ENCODE results near the gene CATSPERD. TPM values are rescaled to one million over a fixed set of nuclear protein-coding genes. Genes with fewer than 3 reads are reported as not detected.
A peak's percentile ranks its signal among the peaks of the same experiment; 100 is the strongest.

Gene CATSPERD
- total RNA-seq, 3 donors from 2014 or later, result not detected

- ATAC-seq, result no peak
- H3K9me3 ChIP-seq, result no peaks in the 10 kb centered on the region
- peaks cover 13% of the 10 kb centered on the region for H3K4me1 ChIP-seq (ENCODE audit: low read depth)
- intact Hi-C loops (cut with DNase I, micrococcal nuclease), result no loop called here
- peak in 1 of 3 donors; percentile 42 for DNase-seq
- TF ChIP-seq, protein P1, sequence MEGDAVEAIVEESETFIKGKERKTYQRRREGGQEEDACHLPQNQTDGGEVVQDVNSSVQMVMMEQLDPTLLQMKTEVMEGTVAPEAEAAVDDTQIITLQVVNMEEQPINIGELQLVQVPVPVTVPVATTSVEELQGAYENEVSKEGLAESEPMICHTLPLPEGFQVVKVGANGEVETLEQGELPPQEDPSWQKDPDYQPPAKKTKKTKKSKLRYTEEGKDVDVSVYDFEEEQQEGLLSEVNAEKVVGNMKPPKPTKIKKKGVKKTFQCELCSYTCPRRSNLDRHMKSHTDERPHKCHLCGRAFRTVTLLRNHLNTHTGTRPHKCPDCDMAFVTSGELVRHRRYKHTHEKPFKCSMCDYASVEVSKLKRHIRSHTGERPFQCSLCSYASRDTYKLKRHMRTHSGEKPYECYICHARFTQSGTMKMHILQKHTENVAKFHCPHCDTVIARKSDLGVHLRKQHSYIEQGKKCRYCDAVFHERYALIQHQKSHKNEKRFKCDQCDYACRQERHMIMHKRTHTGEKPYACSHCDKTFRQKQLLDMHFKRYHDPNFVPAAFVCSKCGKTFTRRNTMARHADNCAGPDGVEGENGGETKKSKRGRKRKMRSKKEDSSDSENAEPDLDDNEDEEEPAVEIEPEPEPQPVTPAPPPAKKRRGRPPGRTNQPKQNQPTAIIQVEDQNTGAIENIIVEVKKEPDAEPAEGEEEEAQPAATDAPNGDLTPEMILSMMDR (IDR thresholded peaks at IDR 0.05), result no peak
- H3K4me3 ChIP-seq, result no peak overlapping the region
- no peaks in the 10 kb centered on the region for H3K36me3 ChIP-seq (ENCODE audit: low read depth)
These were observed 44.2 kb upstream of the CATSPERD start for GRCh38 chr19:5676105-5676771.

DNA sequence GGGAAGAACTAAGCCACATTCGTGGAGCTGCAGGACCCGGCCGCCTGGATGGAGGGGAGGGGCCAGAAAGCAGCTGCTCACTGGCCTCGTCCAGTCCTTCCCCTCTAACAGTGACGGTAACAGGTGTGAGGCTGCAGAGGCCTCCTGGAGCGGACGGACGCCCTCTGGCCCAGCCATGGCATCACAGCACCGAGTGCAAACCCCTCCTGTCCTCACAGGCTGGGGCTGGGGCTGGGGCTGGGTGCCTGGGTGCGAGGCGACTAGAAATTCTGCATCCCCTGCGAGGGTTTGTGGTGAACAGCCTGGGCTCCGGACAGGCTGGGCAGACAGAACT, 43.7 kb upstream of the CATSPERD start:
- H3K36me3 ChIP-seq (ENCODE audit: low read depth), result no peaks in the 10 kb centered on the region
- TF ChIP-seq, protein P1 (IDR thresholded peaks at IDR 0.05), result no peak
- peaks cover 13% of the 10 kb centered on the region for H3K4me1 ChIP-seq (ENCODE audit: low read depth)
- no peaks in the 10 kb centered on the region for H3K9me3 ChIP-seq
- no peak overlapping the region for H3K4me3 ChIP-seq
- ATAC-seq (no peak), DNase-seq (peak in 1 of 3 donors; percentile 33)
- intact Hi-C loops (cut with DNase I, micrococcal nuclease), result no loop called here

DNA sequence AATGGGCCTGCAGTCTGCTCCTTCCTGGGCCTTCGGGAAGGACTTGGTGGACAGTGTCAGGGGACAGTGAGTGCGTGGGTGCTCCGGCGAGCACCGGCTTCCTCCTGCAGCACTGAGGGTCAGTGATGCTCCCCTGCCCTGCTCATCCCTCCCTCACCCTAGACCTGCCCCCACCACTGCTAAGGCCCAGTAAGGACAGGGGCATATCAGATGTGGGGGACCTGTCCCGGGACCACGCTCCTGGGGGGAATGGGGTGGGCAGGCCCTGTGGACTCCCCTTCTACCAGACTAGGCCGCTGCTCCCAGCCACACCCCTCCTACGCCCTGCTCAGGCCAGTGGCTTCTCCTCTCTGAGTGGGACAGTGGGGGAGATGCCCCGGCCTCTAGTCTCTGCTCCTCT, 43.3 kb upstream of the CATSPERD start:
- H3K9me3 ChIP-seq, result no peaks in the 10 kb centered on the region
- no peaks in the 10 kb centered on the region for H3K36me3 ChIP-seq (ENCODE audit: low read depth)
- ATAC-seq (no peak), DNase-seq (no peak)
- H3K4me1 ChIP-seq (ENCODE audit: low read depth), result peaks cover 13% of the 10 kb centered on the region
- H3K4me3 ChIP-seq, result no peak overlapping the region
- TF ChIP-seq, protein P1 (IDR thresholded peaks at IDR 0.05), result no peak
- intact Hi-C loops (cut with DNase I, micrococcal nuclease), result no loop called here

- Histone ChIP-seq H3K9me3 (no peaks in the 10 kb centered on the region), H3K36me3 (ENCODE audit: low read depth) (no peaks in the 10 kb centered on the region), H3K4me1 (ENCODE audit: low read depth) (peaks cover 13% of the 10 kb centered on the region), H3K4me3 (no peak overlapping the region)
- ATAC-seq, result no peak
- intact Hi-C loops (cut with DNase I, micrococcal nuclease), result no loop called here
- TF ChIP-seq, protein P1 (IDR thresholded peaks at IDR 0.05), result no peak
- no peak for DNase-seq
These were observed 42.9 kb upstream of the CATSPERD start for GRCh38 chr19:5677580-5677979.

DNA sequence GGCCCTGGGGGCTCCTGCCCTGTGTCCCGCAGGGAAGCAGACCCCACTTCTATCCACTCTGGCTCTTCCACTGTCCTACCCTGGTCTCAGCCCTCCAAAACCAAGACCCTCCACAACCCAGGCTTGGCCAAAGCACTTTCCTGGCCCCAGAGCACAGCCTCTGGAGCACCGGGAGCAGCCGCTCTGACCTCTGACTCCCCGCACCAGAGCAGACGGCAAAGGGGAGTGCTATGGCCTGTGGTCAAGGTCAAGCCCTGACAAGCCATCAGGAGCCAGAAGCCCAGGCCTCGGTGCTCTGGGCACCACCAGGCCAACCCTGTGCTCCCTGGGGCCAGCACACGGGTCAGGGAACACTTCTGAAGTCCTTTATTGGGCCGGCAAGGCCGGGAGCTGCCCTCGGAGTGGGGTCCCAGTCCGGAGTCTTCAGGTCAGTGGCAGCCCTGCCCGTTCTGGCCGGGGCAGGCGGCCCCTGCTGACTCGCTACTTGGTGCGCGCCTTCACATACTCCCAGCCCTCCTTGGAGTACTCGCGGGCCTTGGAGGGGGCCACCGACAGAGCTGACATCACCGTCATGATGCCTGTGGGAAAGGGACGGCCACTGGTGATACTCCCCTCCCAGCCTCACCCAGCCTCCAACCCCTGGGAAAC, 42.2 kb upstream of the CATSPERD start:
- H3K9me3 ChIP-seq, result no peaks in the 10 kb centered on the region
- DNase-seq, result peak in 1 of 3 donors; percentile 36
- H3K4me3 ChIP-seq, result no peak overlapping the region
- H3K36me3 ChIP-seq (ENCODE audit: low read depth), result no peaks in the 10 kb centered on the region
- peaks cover 13% of the 10 kb centered on the region for H3K4me1 ChIP-seq (ENCODE audit: low read depth)
- ATAC-seq, result no peak
- intact Hi-C loops (cut with DNase I, micrococcal nuclease), result no loop called here
- TF ChIP-seq, protein P1 (IDR thresholded peaks at IDR 0.05), result no peak
